ENCODE data around the gene GOLGA3. TPM values are rescaled to one million over a fixed set of nuclear protein-coding genes. Genes with fewer than 3 reads are reported as not detected.

The GOLGA3 gene
- total and polyA plus RNA-seq, 8 donors: 12.6 to 44.5 (median 30.2) TPM

GRCh38 chr12:132825861-132826260 is 2.8 kb downstream of the GOLGA3 start:
- intact Hi-C loops (cut with DNase I): no loop called here
- DNase-seq (no peak), FAIRE-seq (no peak), ATAC-seq (no peak)
- Histone ChIP-seq H3K4me1 (peaks cover 9 to 16% (median 12%) of the 10 kb centered on the region in 3 donors), H3K27ac (no peak overlapping the region), H3K9me3 (no peaks in the 10 kb centered on the region), H3K4me3 (no peak overlapping the region), H3K36me3 (peaks cover 0 to 32% (median 0%) of the 10 kb centered on the region in 3 donors), H3K27me3 (no peaks in the 10 kb centered on the region)
- TF ChIP-seq, protein P1, sequence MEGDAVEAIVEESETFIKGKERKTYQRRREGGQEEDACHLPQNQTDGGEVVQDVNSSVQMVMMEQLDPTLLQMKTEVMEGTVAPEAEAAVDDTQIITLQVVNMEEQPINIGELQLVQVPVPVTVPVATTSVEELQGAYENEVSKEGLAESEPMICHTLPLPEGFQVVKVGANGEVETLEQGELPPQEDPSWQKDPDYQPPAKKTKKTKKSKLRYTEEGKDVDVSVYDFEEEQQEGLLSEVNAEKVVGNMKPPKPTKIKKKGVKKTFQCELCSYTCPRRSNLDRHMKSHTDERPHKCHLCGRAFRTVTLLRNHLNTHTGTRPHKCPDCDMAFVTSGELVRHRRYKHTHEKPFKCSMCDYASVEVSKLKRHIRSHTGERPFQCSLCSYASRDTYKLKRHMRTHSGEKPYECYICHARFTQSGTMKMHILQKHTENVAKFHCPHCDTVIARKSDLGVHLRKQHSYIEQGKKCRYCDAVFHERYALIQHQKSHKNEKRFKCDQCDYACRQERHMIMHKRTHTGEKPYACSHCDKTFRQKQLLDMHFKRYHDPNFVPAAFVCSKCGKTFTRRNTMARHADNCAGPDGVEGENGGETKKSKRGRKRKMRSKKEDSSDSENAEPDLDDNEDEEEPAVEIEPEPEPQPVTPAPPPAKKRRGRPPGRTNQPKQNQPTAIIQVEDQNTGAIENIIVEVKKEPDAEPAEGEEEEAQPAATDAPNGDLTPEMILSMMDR (IDR thresholded peaks at IDR 0.05): no peak
- 90 to 92% methylated on average over 16 of the region's 16 CpGs for WGBS, 2 donors

DNA sequence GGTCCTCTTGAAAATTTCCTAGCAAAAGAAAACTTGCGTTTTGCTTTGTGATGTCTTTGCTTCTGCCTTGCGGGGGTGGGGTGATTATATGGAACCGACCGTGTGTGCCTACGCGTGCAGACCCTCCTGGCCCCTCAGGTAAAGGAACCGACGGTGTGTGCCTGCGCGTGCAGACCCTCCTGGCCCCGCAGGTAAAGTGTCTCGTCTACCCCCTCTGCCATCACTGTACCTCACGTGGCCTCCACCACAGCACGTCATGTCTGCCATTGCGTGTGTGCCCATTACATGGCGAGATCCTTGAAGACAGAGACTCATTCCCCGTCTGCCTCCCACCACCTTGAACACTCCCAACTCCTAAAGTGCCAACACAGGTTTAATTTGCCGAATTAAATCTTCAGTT is 3.6 kb downstream of the GOLGA3 start:
- Histone ChIP-seq H3K27me3 (no peaks in the 10 kb centered on the region), H3K27ac (no peak overlapping the region), H3K4me1 (peaks cover 9 to 16% (median 12%) of the 10 kb centered on the region in 3 donors), H3K4me3 (no peak overlapping the region), H3K9me3 (no peaks in the 10 kb centered on the region), H3K36me3 (peaks cover 0 to 34% (median 2%) of the 10 kb centered on the region in 3 donors)
- intact Hi-C loops (cut with DNase I): no loop called here
- WGBS, 2 donors: 88 to 92% methylated on average over 18 of the region's 18 CpGs
- DNase-seq (no peak), FAIRE-seq (no peak), ATAC-seq (no peak)
- TF ChIP-seq, protein P1 (IDR thresholded peaks at IDR 0.05): no peak

GRCh38 chr12:132824053-132824452 is 4.6 kb downstream of the GOLGA3 start:
- Histone ChIP-seq H3K27ac (no peak overlapping the region), H3K9me3 (no peaks in the 10 kb centered on the region), H3K4me3 (no peak overlapping the region), H3K4me1 (peaks cover 9 to 12% (median 12%) of the 10 kb centered on the region in 3 donors), H3K36me3 (peaks cover 0 to 45% (median 4%) of the 10 kb centered on the region in 3 donors), H3K27me3 (no peaks in the 10 kb centered on the region)
- 87 to 91% methylated on average over 7 of the region's 7 CpGs for WGBS, 2 donors
- intact Hi-C loops (cut with DNase I): no loop called here
- TF ChIP-seq, protein P1 (IDR thresholded peaks at IDR 0.05): no peak
- ATAC-seq: no peak
- no peak for DNase-seq
- no peak for FAIRE-seq

DNA sequence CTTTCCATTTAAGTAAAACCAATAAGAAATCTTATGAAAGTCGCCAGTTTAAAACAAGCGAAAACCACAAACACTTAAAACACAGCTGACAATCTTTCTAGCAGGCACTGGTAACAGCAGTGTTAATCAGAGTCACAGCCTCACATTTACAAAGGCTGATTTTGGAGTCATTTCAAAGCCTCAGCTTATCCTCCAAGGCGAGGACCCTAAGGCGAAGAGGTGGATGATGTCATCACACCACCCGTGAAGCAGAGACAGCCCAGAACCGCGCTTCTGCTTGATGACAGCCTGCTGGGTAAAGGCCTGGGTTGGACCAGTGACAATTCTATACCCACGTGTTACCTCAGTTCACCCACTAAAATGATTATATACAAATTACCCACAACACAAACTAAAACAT is 10.1 kb downstream of the GOLGA3 start:
- Histone ChIP-seq H3K4me1 (no peaks in the 10 kb centered on the region), H3K27me3 (no peaks in the 10 kb centered on the region), H3K36me3 (peaks cover 0 to 61% (median 28%) of the 10 kb centered on the region in 3 donors), H3K27ac (no peak overlapping the region), H3K4me3 (no peak overlapping the region), H3K9me3 (no peaks in the 10 kb centered on the region)
- 91 to 93% methylated on average over 8 of the region's 8 CpGs for WGBS, 2 donors
- intact Hi-C loops (cut with DNase I): no loop called here
- ATAC-seq: no peak
- TF ChIP-seq, protein P1 (IDR thresholded peaks at IDR 0.05): no peak
- peak in 1 of 6 donors; percentile 13 for DNase-seq
- FAIRE-seq: no peak

DNA sequence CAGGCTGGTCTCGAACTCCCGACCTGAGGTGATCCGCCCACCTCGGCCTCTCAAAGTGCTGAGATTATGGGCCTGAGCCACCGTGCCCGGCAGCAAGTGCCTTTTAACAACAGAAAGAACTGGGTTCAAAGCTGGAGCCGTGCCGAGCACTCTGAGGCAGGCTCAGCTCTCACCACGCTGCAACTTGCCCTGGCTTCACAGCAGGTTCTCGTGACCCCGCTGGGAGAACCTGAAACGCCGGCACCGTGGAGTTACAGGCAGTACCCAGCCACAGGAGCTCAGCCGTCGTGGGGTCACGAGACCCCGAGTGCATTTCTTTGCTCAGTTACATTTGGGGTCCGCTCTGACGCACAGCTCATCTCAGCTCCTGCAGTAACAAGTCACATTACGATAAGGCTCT is 14.4 kb downstream of the GOLGA3 start:
- H3K27ac ChIP-seq: no peak overlapping the region
- TF ChIP-seq, protein P1 (IDR thresholded peaks at IDR 0.05): no peak
- H3K4me3 ChIP-seq: no peak overlapping the region
- no peaks in the 10 kb centered on the region for H3K27me3 ChIP-seq
- H3K4me1 ChIP-seq: no peaks in the 10 kb centered on the region
- no peaks in the 10 kb centered on the region for H3K9me3 ChIP-seq
- peaks cover 2 to 56% (median 35%) of the 10 kb centered on the region in 3 donors for H3K36me3 ChIP-seq
- DNase-seq: no peak
- no peak for FAIRE-seq
- ATAC-seq: no peak
- 97 to 99% methylated on average over 21 of the region's 21 CpGs for WGBS, 2 donors
- intact Hi-C loops (cut with DNase I): no loop called here

Data from pancreas (tissue), 10 donors.